ENCODE data around the gene PPP4R1. TPM values are rescaled to one million over a fixed set of nuclear protein-coding genes. Genes with fewer than 3 reads are reported as not detected.

The PPP4R1 gene
- total and polyA plus RNA-seq, 2 of the 4 experiments (the other 2 are of a cell fraction) = 80.6 to 123 TPM

- Histone ChIP-seq H3K79me1 (ENCODE audit: low read depth in 1 of 2, low read length in 2 of 2) (peaks cover 14 to 39% of the 10 kb centered on the region in 2 experiments), H2AFZ (replicated peaks; ENCODE audit: low read length, poor library complexity) (no peak overlapping the region), H2AK5ac (ENCODE audit: low read depth, low read length) (no peak overlapping the region), H3K27me3 (ENCODE audit: control insufficient read depth, insufficient read depth, low read length) (no peaks in the 10 kb centered on the region), H2BK15ac (ENCODE audit: low read depth, low read length) (no peak overlapping the region), H3K9me3 (ENCODE audit: control insufficient read depth, insufficient read depth, low read length) (peaks cover 4% of the 10 kb centered on the region), H3K23ac (ENCODE audit: low read depth, low read length) (no peak overlapping the region), H4K5ac (ENCODE audit: low read depth, low read length) (no peak overlapping the region), H3K27ac (ENCODE audit: insufficient read depth, low read length) (no peak overlapping the region), H3K4me2 (ENCODE audit: low read depth, low read length) (no peak overlapping the region), H4K8ac (ENCODE audit: low read depth in 2 of 2, low read length in 2 of 2) (no peak overlapping the region), H2BK20ac (ENCODE audit: low read depth, low read length) (no peak overlapping the region), H2BK5ac (ENCODE audit: low read depth, low read length, poor library complexity, severe bottlenecking) (no peak overlapping the region), H3K18ac (ENCODE audit: low read depth, low read length) (no peak overlapping the region), H3K4me1 (ENCODE audit: control insufficient read depth, insufficient read depth, low read length) (peaks cover 7% of the 10 kb centered on the region), H3K36me3 (ENCODE audit: control insufficient read depth, insufficient read depth, low read length) (peaks cover 4% of the 10 kb centered on the region), H3K4ac (ENCODE audit: low read depth, low read length) (no peak overlapping the region), H2AK9ac (replicated peaks; ENCODE audit: low read depth, low read length, poor library complexity) (no peak overlapping the region), H4K20me1 (ENCODE audit: insufficient read depth, low read length) (peaks cover 58% of the 10 kb centered on the region), H4K91ac (ENCODE audit: insufficient read depth, low read depth, low read length) (no peak overlapping the region), H3K9me1 (ENCODE audit: insufficient read depth, low read length) (peaks cover 3% of the 10 kb centered on the region), H3K4me3 (ENCODE audit: insufficient read depth, low read depth, low read length) (no peak overlapping the region), H3K56ac (ENCODE audit: extremely low read depth, insufficient read depth, low read length) (no peak overlapping the region), H3K14ac (replicated peaks; ENCODE audit: low read depth, low read length) (no peak overlapping the region), H3K9ac (ENCODE audit: low read depth, low read length) (no peak overlapping the region), H2BK120ac (ENCODE audit: low read depth, low read length) (no peak overlapping the region)
- ATAC-seq (ENCODE audit: low read depth) (no peak), DNase-seq (no peak)
- ChIA-PET POLR2A (ENCODE audit: unreplicated experiment) (no interaction called here), CTCF (no interaction called here)
- dilution Hi-C loops (cut with HindIII; ENCODE audit: low sequenced_read_pairs, unreplicated experiment) = no loop called here
- no TSS peak for BruUV-seq (replicated peaks)
- intact Hi-C loops (cut with micrococcal nuclease) = no loop called here
- TF ChIP-seq RCOR1 (IDR thresholded peaks at IDR 0.05; ENCODE audit: insufficient replicate concordance, low read length) = no peak
- no peak for TF ChIP-seq RFX5 (IDR thresholded peaks at IDR 0.05; ENCODE audit: low read depth, low read length)
- no peak for TF ChIP-seq MXI1 (IDR thresholded peaks at IDR 0.05; ENCODE audit: borderline replicate concordance, low read depth, low read length)
- TF ChIP-seq ELK1 (IDR thresholded peaks at IDR 0.05; ENCODE audit: borderline replicate concordance, low read depth, low read length) = no peak
- no peak for TF ChIP-seq RAD21 (IDR thresholded peaks at IDR 0.05; ENCODE audit: low read length)
- TF ChIP-seq FOS (IDR thresholded peaks at IDR 0.05; ENCODE audit: low read depth, low read length) = no peak
- no peak for TF ChIP-seq SMC3 (IDR thresholded peaks at IDR 0.05; ENCODE audit: low read depth, low read length)
- TF ChIP-seq BHLHE40 (IDR thresholded peaks at IDR 0.05; ENCODE audit: low read depth, low read length) = no peak
- TF ChIP-seq POLR2A (IDR thresholded peaks at IDR 0.05; ENCODE audit: low read depth, low read length) = no peak
- TF ChIP-seq MAZ (IDR thresholded peaks at IDR 0.05; ENCODE audit: borderline replicate concordance, low read depth, low read length) = no peak
- no peak for TF ChIP-seq MAFK (IDR thresholded peaks at IDR 0.05; ENCODE audit: low read depth, low read length)
- no peak for TF ChIP-seq USF2 (IDR thresholded peaks at IDR 0.05; ENCODE audit: low read depth, low read length)
- TF ChIP-seq CHD1 (IDR thresholded peaks at IDR 0.05; ENCODE audit: low read depth, low read length) = no peak
- no peak for TF ChIP-seq CEBPB (IDR thresholded peaks at IDR 0.05; ENCODE audit: low read depth, low read length)
- no peak for TF ChIP-seq CTCF (conservative IDR thresholded peaks at IDR 0.05; ENCODE audit: low read depth, low read length)
- TF ChIP-seq NFE2L2 (IDR thresholded peaks at IDR 0.05; ENCODE audit: low read depth, low read length) = no peak
- WGBS, 2 experiments (ENCODE audit: extremely low coverage in 2 of 2, insufficient read length in 1 of 2) = no CpG with 5 or more reads among the region's 3 CpGs
- in situ Hi-C loops (cut with MboI; ENCODE audit: low sequenced_read_pairs) = no loop called here
These were observed 16.8 kb downstream of the PPP4R1 start for GRCh38 chr18:9597609-9598008.
